ENCODE data around the gene ZEB2. TPM values are rescaled to one million over a fixed set of nuclear protein-coding genes. Genes with fewer than 3 reads are reported as not detected.

ZEB2 gene
- total and polyA plus RNA-seq, 9 donors: 55.3 to 250 (median 174) TPM

GRCh38 chr2:144378551-144378950, 141.4 kb downstream of the ZEB2 start:
- H3K36me3 ChIP-seq: no peaks in the 10 kb centered on the region
- no peaks in the 10 kb centered on the region for H3K27me3 ChIP-seq
- DNase-seq: no peak
- H3K4me3 ChIP-seq: no peak overlapping the region
- no peaks in the 10 kb centered on the region for H3K9me3 ChIP-seq
- TF ChIP-seq EP300 (IDR thresholded peaks at IDR 0.05) (no peak), POLR2A (IDR thresholded peaks at IDR 0.05) (no peak), CTCF (IDR thresholded peaks at IDR 0.05) (no peak)
- peaks cover 5% of the 10 kb centered on the region for H3K4me1 ChIP-seq (ENCODE audit: insufficient read depth)
- WGBS, 3 donors: 90 to 93% (median 90%) methylated on average over 5 of the region's 5 CpGs
- H3K27ac ChIP-seq: no peak overlapping the region
- intact Hi-C loops (cut with DNase I): no loop called here

- WGBS, 3 donors: 73 to 83% (median 83%) methylated on average over 2 of the region's 2 CpGs
- H3K4me3 ChIP-seq: no peak overlapping the region
- no peak overlapping the region for H3K27ac ChIP-seq
- no peaks in the 10 kb centered on the region for H3K9me3 ChIP-seq
- no peaks in the 10 kb centered on the region for H3K27me3 ChIP-seq
- peaks cover 6% of the 10 kb centered on the region for H3K4me1 ChIP-seq (ENCODE audit: insufficient read depth)
- H3K36me3 ChIP-seq: no peaks in the 10 kb centered on the region
- intact Hi-C loops (cut with DNase I): no loop called here
- TF ChIP-seq POLR2A (IDR thresholded peaks at IDR 0.05): no peak
- TF ChIP-seq CTCF (IDR thresholded peaks at IDR 0.05): no peak
- no peak for DNase-seq
Observed at GRCh38 chr2:144377914-144378313, 142.0 kb downstream of the ZEB2 start.

- DNase-seq: no peak
- TF ChIP-seq POLR2A (IDR thresholded peaks at IDR 0.05): no peak
- no peak for TF ChIP-seq CTCF (IDR thresholded peaks at IDR 0.05)
- no peak for TF ChIP-seq EP300 (IDR thresholded peaks at IDR 0.05)
- peaks cover 11% of the 10 kb centered on the region for H3K4me1 ChIP-seq (ENCODE audit: insufficient read depth)
- WGBS, 3 donors: 85 to 98% (median 97%) methylated on average over 2 of the region's 2 CpGs
- intact Hi-C loops (cut with DNase I): no loop called here
- H3K27me3 ChIP-seq: no peaks in the 10 kb centered on the region
- H3K27ac ChIP-seq: no peak overlapping the region
- H3K36me3 ChIP-seq: no peaks in the 10 kb centered on the region
- no peak overlapping the region for H3K4me3 ChIP-seq
- no peaks in the 10 kb centered on the region for H3K9me3 ChIP-seq
Observed at GRCh38 chr2:144376926-144377325, 143.0 kb downstream of the ZEB2 start.

- no peaks in the 10 kb centered on the region for H3K9me3 ChIP-seq
- no peaks in the 10 kb centered on the region for H3K36me3 ChIP-seq
- WGBS, 3 donors: 94 to 96% (median 96%) methylated on average over 2 of the region's 2 CpGs
- intact Hi-C loops (cut with DNase I): no loop called here
- no peak overlapping the region for H3K27ac ChIP-seq
- H3K27me3 ChIP-seq: no peaks in the 10 kb centered on the region
- peaks cover 11% of the 10 kb centered on the region for H3K4me1 ChIP-seq (ENCODE audit: insufficient read depth)
- DNase-seq: no peak
- TF ChIP-seq EP300 (IDR thresholded peaks at IDR 0.05): no peak
- no peak for TF ChIP-seq CTCF (IDR thresholded peaks at IDR 0.05)
- no peak for TF ChIP-seq POLR2A (IDR thresholded peaks at IDR 0.05)
- H3K4me3 ChIP-seq: no peak overlapping the region
Observed at GRCh38 chr2:144376460-144376859, 143.5 kb downstream of the ZEB2 start.

All from ovary (tissue), 9 donors.